Parathyroid adenoma (tissue), 2 donors: Measurements from ENCODE around the gene CD300E.
"Not testable (repeated sequence)": the region's sequence is repeated elsewhere in the genome, so short reads cannot be mapped to it uniquely, and the experiment has no call there.

ENCODE experiments used
- H2AFZ ChIP-seq: fragments of 300-600 bp; sonication (generic); one replicate; pipeline ENCODE4 v1.7.0; 2017; ENCODE audit warnings: antibody characterized with exemption, mild to moderate bottlenecking
- H3K27ac ChIP-seq: fragments of 300-600 bp; sonication (generic); one replicate; pipeline ENCODE4 v1.7.0; 2017
- H3K27me3 ChIP-seq: fragments of 300-600 bp; sonication (generic); one replicate; pipeline ENCODE4 v1.7.0; 2017; ENCODE audit warnings: low read length; ENCODE audit not compliant: control insufficient read depth, insufficient read depth
- H3K36me3 ChIP-seq: fragments of 300-600 bp; sonication (generic); one replicate; pipeline ENCODE4 v1.7.0; 2017; ENCODE audit warnings: low read length; ENCODE audit not compliant: control insufficient read depth, insufficient read depth
- H3K4me1 ChIP-seq: fragments of 300-600 bp; sonication (generic); one replicate; pipeline ENCODE4 v1.7.0; 2017; ENCODE audit warnings: control low read depth
- H3K4me2 ChIP-seq: fragments of 300-600 bp; sonication (generic); one replicate; pipeline ENCODE4 v1.7.0; 2017; ENCODE audit warnings: low read length
- H3K4me3 ChIP-seq: fragments of 300-600 bp; sonication (generic); one replicate; pipeline ENCODE4 v1.7.0; 2017; ENCODE audit warnings: low read depth, low read length
- H3K79me2 ChIP-seq: fragments of 300-600 bp; sonication (generic); one replicate; pipeline ENCODE4 v1.7.0; 2017; ENCODE audit warnings: control low read depth
- H3K9ac ChIP-seq: fragments of 300-600 bp; sonication (generic); one replicate; pipeline ENCODE4 v1.7.0; 2017; ENCODE audit warnings: mild to moderate bottlenecking
- H3K9me3 ChIP-seq: fragments of 300-600 bp; sonication (generic); one replicate; pipeline ENCODE4 v1.7.0; 2017; ENCODE audit warnings: low read length; ENCODE audit not compliant: control insufficient read depth
- TF ChIP-seq, protein P1 (sequence below): fragments of 300-600 bp; sonication (generic); IDR thresholded peaks from one replicate; pipeline ENCODE4 v1.7.0; 2017; ENCODE audit warnings: antibody characterized with exemption, mild to moderate bottlenecking
- donor health status: primary hyperparathyroidism.

Gene CD300E

DNA sequence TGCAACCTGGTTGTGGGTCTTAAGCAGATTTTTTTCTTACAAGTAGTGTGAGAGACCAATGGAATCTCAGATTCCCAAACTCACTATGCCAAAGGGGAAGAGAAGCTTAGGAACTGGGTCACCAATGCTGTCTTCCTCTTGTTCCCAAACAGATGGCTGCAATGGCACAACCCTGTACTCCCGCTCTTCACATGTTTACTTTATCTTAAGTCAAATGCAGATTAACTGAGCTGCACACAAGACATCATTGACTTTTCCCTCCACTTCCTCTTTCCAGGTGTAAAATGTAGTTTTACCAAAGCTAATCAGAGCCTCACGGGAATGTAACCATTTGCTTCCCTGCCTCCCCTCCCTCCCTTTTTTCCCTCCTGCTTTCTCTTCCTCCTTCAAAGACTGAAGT is 14.4 kb upstream of the CD300E start:
- H3K9ac ChIP-seq, result no peak overlapping the region
- no peaks in the 10 kb centered on the region for H3K36me3 ChIP-seq
- TF ChIP-seq, protein P1, sequence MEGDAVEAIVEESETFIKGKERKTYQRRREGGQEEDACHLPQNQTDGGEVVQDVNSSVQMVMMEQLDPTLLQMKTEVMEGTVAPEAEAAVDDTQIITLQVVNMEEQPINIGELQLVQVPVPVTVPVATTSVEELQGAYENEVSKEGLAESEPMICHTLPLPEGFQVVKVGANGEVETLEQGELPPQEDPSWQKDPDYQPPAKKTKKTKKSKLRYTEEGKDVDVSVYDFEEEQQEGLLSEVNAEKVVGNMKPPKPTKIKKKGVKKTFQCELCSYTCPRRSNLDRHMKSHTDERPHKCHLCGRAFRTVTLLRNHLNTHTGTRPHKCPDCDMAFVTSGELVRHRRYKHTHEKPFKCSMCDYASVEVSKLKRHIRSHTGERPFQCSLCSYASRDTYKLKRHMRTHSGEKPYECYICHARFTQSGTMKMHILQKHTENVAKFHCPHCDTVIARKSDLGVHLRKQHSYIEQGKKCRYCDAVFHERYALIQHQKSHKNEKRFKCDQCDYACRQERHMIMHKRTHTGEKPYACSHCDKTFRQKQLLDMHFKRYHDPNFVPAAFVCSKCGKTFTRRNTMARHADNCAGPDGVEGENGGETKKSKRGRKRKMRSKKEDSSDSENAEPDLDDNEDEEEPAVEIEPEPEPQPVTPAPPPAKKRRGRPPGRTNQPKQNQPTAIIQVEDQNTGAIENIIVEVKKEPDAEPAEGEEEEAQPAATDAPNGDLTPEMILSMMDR, result no peak
- no peaks in the 10 kb centered on the region for H3K79me2 ChIP-seq
- no peak overlapping the region for H3K4me2 ChIP-seq
- no peaks in the 10 kb centered on the region for H3K9me3 ChIP-seq
- no peak overlapping the region for H3K4me3 ChIP-seq
- H3K4me1 ChIP-seq, result peaks cover 3% of the 10 kb centered on the region
- H3K27me3 ChIP-seq, result no peaks in the 10 kb centered on the region
- H2AFZ ChIP-seq, result no peak overlapping the region
- H3K27ac ChIP-seq, result no peak overlapping the region

DNA sequence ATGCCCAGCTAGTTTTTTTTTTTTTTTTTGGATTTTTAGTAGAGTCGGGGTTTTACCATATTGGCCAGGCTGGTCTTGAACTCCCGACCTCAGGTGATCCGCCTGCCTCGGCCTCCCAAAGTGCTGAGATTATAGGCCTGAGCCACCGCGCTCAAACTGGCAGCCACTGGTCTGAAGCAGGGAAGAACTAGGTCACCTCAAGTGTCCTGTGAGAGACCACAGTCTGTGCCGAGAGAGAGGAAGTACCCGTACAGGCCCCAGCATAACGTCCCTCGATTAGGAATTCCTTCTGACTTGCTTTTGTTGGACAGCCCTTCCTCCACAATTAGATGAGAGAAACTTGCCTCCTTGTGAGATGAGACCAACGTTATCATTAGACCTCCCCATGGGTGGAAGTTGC is 13.7 kb upstream of the CD300E start:
- Histone ChIP-seq H3K9ac (no peak overlapping the region), H3K27me3 (no peaks in the 10 kb centered on the region), H3K27ac (no peak overlapping the region), H3K36me3 (no peaks in the 10 kb centered on the region), H3K4me1 (peaks cover 3% of the 10 kb centered on the region), H3K4me2 (no peak overlapping the region), H2AFZ (no peak overlapping the region), H3K4me3 (no peak overlapping the region), H3K79me2 (no peaks in the 10 kb centered on the region), H3K9me3 (no peaks in the 10 kb centered on the region)
- TF ChIP-seq, protein P1, result no peak

DNA sequence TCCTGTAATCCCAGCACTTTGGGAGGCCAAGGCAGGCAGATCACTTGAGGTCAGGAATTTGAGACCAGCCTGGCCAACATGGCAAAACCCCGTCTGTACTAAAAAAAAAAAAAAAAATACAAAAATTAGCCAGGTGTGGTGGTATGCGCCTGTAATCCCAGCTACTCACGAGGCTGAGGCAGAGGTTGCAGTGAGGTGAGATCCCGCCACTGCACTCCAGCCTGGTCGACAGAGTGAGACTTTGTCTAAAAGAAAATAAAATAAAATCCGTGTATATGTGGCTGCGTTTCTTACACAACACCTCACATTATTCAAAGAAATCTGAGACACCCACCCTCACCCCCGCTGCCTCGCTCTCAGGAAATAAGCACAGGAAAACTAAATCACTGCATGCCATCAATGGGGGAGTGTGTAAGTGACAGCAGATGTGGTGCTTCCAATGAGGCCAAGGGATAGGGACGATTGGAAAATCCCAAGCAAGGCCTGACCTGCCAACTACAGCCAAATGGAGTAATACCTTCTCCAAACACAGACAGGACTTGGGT is 13.1 kb upstream of the CD300E start:
- H3K9ac ChIP-seq, H3K27me3 ChIP-seq, H3K79me2 ChIP-seq, H3K4me1 ChIP-seq, H3K27ac ChIP-seq, H2AFZ ChIP-seq, H3K4me2 ChIP-seq, H3K9me3 ChIP-seq, H3K36me3 ChIP-seq, H3K4me3 ChIP-seq: not testable (repeated sequence)

DNA sequence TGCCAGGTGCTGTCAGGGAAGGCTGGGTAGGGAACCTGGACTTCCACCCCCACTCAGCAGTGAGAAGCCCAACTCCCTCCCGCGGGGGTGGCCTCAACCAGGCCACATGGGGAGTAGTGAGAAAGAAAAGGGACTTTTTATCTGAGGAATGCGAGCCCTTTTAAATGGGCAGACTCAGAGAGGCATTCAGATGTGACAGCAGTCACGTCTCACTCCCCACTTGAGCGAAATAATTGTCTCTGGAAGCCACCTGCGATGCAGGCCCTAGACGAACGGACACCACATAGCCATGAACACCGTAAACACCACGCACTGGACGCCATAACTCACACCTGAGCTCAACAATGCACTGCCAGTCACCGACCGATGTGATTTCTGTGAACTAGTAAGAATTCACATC is 11.9 kb upstream of the CD300E start:
- Histone ChIP-seq H3K4me1 (peaks cover 3% of the 10 kb centered on the region), H3K4me3 (no peak overlapping the region), H3K9ac (no peak overlapping the region), H3K9me3 (no peaks in the 10 kb centered on the region), H3K27ac (no peak overlapping the region), H3K79me2 (no peaks in the 10 kb centered on the region), H3K36me3 (no peaks in the 10 kb centered on the region), H3K27me3 (no peaks in the 10 kb centered on the region), H3K4me2 (no peak overlapping the region), H2AFZ (no peak overlapping the region)
- TF ChIP-seq, protein P1, result no peak

DNA sequence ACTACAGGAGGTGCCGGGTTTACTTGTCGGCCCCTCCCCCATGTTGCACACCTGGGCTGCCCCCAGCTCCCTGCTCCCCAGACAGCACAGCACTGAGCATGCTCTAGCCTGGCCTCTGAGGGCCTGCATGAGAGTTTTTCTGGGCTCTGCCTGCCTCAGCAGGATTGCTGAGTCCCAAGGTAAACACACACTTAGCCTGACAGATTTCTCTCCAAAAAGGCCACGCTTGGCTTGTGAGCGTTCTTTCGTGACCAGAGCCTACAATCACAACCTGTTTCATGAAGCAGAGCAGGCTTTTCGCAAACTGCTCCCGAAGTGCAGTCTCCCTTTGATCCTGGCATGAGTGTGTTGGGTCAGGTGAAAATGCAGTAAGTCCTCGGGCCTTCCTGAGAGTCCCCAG is 9.8 kb upstream of the CD300E start:
- Histone ChIP-seq H3K4me3 (peak overlapping the region; percentile 3), H3K9me3 (no peaks in the 10 kb centered on the region), H3K4me2 (peak overlapping the region; percentile 40), H2AFZ (no peak overlapping the region), H3K79me2 (no peaks in the 10 kb centered on the region), H3K9ac (no peak overlapping the region), H3K27me3 (no peaks in the 10 kb centered on the region), H3K27ac (peak overlapping the region; percentile 25), H3K36me3 (no peaks in the 10 kb centered on the region), H3K4me1 (peaks cover 3% of the 10 kb centered on the region)
- TF ChIP-seq, protein P1, result no peak
